Trophoblast cell (in vitro differentiated cells and primary cell): ENCODE results near the gene CHGA.
A peak's percentile ranks its signal among the peaks of the same experiment; 100 is the strongest.

Source experiments
- DNase-seq, 2 donors: peaks; one replicate each; pipeline ENCODE4 v3.0.0-alpha.2; 2016
- H2AFZ ChIP-seq: 2 replicates; pipeline ENCODE4 v1.6.1; 2013; ENCODE audit warnings: low read length, moderate library complexity, mild to moderate bottlenecking; ENCODE audit not compliant: insufficient read depth, poor library complexity
- H2AK5ac ChIP-seq: 2 replicates; pipeline ENCODE4 v1.6.1; 2013; ENCODE audit warnings: mild to moderate bottlenecking, low read length
- H2BK120ac ChIP-seq: 2 replicates; pipeline ENCODE4 v1.6.1; 2013; ENCODE audit warnings: low read length, mild to moderate bottlenecking, moderate library complexity; ENCODE audit not compliant: insufficient read depth, poor library complexity
- H2BK12ac ChIP-seq: 2 replicates; pipeline ENCODE4 v1.6.1; 2013; ENCODE audit warnings: mild to moderate bottlenecking, low read length, moderate library complexity
- H2BK5ac ChIP-seq: 2 replicates; pipeline ENCODE4 v1.6.1; 2013; ENCODE audit warnings: low read length, low read depth, moderate library complexity, mild to moderate bottlenecking; ENCODE audit not compliant: poor library complexity
- H3K14ac ChIP-seq: 2 replicates; pipeline ENCODE4 v1.6.1; 2013; ENCODE audit warnings: mild to moderate bottlenecking, low read length
- H3K18ac ChIP-seq: 2 replicates; pipeline ENCODE4 v1.6.1; 2013; ENCODE audit warnings: mild to moderate bottlenecking, low read length
- H3K23ac ChIP-seq: 2 replicates; pipeline ENCODE4 v1.6.1; 2013; ENCODE audit warnings: low read length
- H3K27ac ChIP-seq: 2 replicates; pipeline ENCODE4 v1.5.1; 2013; ENCODE audit warnings: low read depth, mild to moderate bottlenecking, inconsistent platforms, low read length, moderate library complexity
- H3K27me3 ChIP-seq: 2 replicates; pipeline ENCODE4 v1.6.1; 2013; ENCODE audit warnings: inconsistent platforms, mild to moderate bottlenecking, low read length, moderate library complexity; ENCODE audit not compliant: insufficient read depth
- H3K36me3 ChIP-seq, 2 experiments: 1 replicate in 1 of 2; 2 replicates in 1 of 2; pipeline ENCODE4 v1.6.1; 2013; ENCODE audit warnings: low read length in 2 of 2, mild to moderate bottlenecking in 2 of 2, moderate library complexity in 1 of 2; ENCODE audit not compliant: insufficient read depth in 2 of 2, control insufficient read depth in 1 of 2
- H3K4ac ChIP-seq: 2 replicates; pipeline ENCODE4 v1.6.1; 2013; ENCODE audit warnings: low read depth, mild to moderate bottlenecking, low read length, moderate library complexity
- H3K4me1 ChIP-seq, 2 experiments: 1 replicate in 1 of 2; 2 replicates in 1 of 2; pipeline ENCODE4 v1.6.1; 2013; ENCODE audit warnings: low read length in 2 of 2, mild to moderate bottlenecking in 2 of 2, moderate library complexity in 1 of 2; ENCODE audit not compliant: insufficient read depth in 2 of 2, control insufficient read depth in 1 of 2
- H3K4me2 ChIP-seq: 2 replicates; pipeline ENCODE4 v1.6.1; 2013; ENCODE audit warnings: inconsistent platforms, mild to moderate bottlenecking, low read length, moderate library complexity
- H3K4me3 ChIP-seq: 2 replicates; pipeline ENCODE4 v1.5.1; 2013; ENCODE audit warnings: mild to moderate bottlenecking, low read depth, low read length, inconsistent platforms
- H3K79me1 ChIP-seq: one replicate; pipeline ENCODE4 v1.6.1; 2013; ENCODE audit warnings: low read length
- H3K79me2 ChIP-seq: 2 replicates; pipeline ENCODE4 v1.6.1; 2013; ENCODE audit warnings: low read length, mild to moderate bottlenecking; ENCODE audit not compliant: control insufficient read depth, insufficient read depth, poor library complexity
- H3K9ac ChIP-seq: 2 replicates; pipeline ENCODE4 v1.6.1; 2013; ENCODE audit warnings: mild to moderate bottlenecking, low read length
- H3K9me3 ChIP-seq: 2 replicates; pipeline ENCODE4 v1.6.1; 2013; ENCODE audit warnings: low read depth, mild to moderate bottlenecking, control low read depth, inconsistent platforms, low read length; ENCODE audit not compliant: insufficient read depth
- H4K12ac ChIP-seq: 2 replicates; pipeline ENCODE4 v1.6.1; 2013; ENCODE audit warnings: low read depth, mild to moderate bottlenecking, low read length, moderate library complexity
- H4K8ac ChIP-seq: 2 replicates; pipeline ENCODE4 v1.6.1; 2013; ENCODE audit warnings: low read depth, mild to moderate bottlenecking, low read length, moderate library complexity
- H4K91ac ChIP-seq: one replicate; pipeline ENCODE4 v1.6.1; 2013; ENCODE audit warnings: low read depth, mild to moderate bottlenecking, low read length, moderate library complexity
- WGBS: extraction: QIAGEN DNeasy Blood & Tissue Kit; methylation state at CpG from one replicate; pipeline ENCODE4 v1.1.7; 2013; ENCODE audit warnings: missing lambda C conversion rate; ENCODE audit not compliant: insufficient read length, insufficient coverage; ENCODE audit errors: extremely low coverage; 5-methylcytosine and 5-hydroxymethylcytosine counted together

Gene CHGA

GRCh38 chr14:92925446-92925845, 2.5 kb downstream of the CHGA start:
- no peak overlapping the region for H3K4me2 ChIP-seq
- no peak overlapping the region for H2BK120ac ChIP-seq
- no peak overlapping the region for H3K14ac ChIP-seq
- no peak overlapping the region for H2BK5ac ChIP-seq
- WGBS = no CpG with 5 or more reads among the region's 6 CpGs
- no peak overlapping the region for H2AFZ ChIP-seq
- no peak overlapping the region for H3K4ac ChIP-seq
- no peak for DNase-seq
- no peak overlapping the region for H4K91ac ChIP-seq
- H3K9ac ChIP-seq = no peak overlapping the region
- no peak overlapping the region for H3K27ac ChIP-seq
- no peaks in the 10 kb centered on the region for H3K36me3 ChIP-seq
- H4K8ac ChIP-seq = no peak overlapping the region
- peaks cover 2% of the 10 kb centered on the region for H3K9me3 ChIP-seq
- no peak overlapping the region for H2BK12ac ChIP-seq
- H3K79me1 ChIP-seq = no peaks in the 10 kb centered on the region
- no peak overlapping the region for H4K12ac ChIP-seq
- peaks cover 0 to 5% of the 10 kb centered on the region in 2 experiments for H3K4me1 ChIP-seq
- no peak overlapping the region for H3K18ac ChIP-seq
- no peak overlapping the region for H3K23ac ChIP-seq
- H3K79me2 ChIP-seq = no peaks in the 10 kb centered on the region
- no peaks in the 10 kb centered on the region for H3K27me3 ChIP-seq
- H3K4me3 ChIP-seq = no peak overlapping the region
- H2AK5ac ChIP-seq = no peak overlapping the region

GRCh38 chr14:92926180-92926845, 3.4 kb downstream of the CHGA start:
- H2BK120ac ChIP-seq = no peak overlapping the region
- no peak overlapping the region for H3K23ac ChIP-seq
- H4K8ac ChIP-seq = no peak overlapping the region
- H4K91ac ChIP-seq = no peak overlapping the region
- no peak overlapping the region for H3K9ac ChIP-seq
- H4K12ac ChIP-seq = no peak overlapping the region
- H3K27me3 ChIP-seq = no peaks in the 10 kb centered on the region
- H3K4me3 ChIP-seq = no peak overlapping the region
- peak; percentile 88 to 89 for DNase-seq
- H3K79me1 ChIP-seq = no peaks in the 10 kb centered on the region
- peaks cover 2% of the 10 kb centered on the region for H3K9me3 ChIP-seq
- no peak overlapping the region for H2BK5ac ChIP-seq
- H3K36me3 ChIP-seq = no peaks in the 10 kb centered on the region
- H3K79me2 ChIP-seq = no peaks in the 10 kb centered on the region
- no peak overlapping the region for H3K27ac ChIP-seq
- H3K4me1 ChIP-seq = peaks cover 0 to 5% of the 10 kb centered on the region in 2 experiments
- no peak overlapping the region for H2BK12ac ChIP-seq
- H3K4me2 ChIP-seq = no peak overlapping the region
- H3K4ac ChIP-seq = no peak overlapping the region
- no peak overlapping the region for H2AK5ac ChIP-seq
- WGBS = no CpG with 5 or more reads among the region's 5 CpGs
- no peak overlapping the region for H3K18ac ChIP-seq
- no peak overlapping the region for H2AFZ ChIP-seq
- no peak overlapping the region for H3K14ac ChIP-seq

GRCh38 chr14:92926931-92927330, 4.0 kb downstream of the CHGA start:
- Histone ChIP-seq H3K9ac (no peak overlapping the region), H3K9me3 (peaks cover 2% of the 10 kb centered on the region), H3K18ac (no peak overlapping the region)

GRCh38 chr14:92927349-92928257, 4.7 kb downstream of the CHGA start:
- Histone ChIP-seq H3K23ac (no peak overlapping the region), H4K12ac (no peak overlapping the region), H3K4me2 (no peak overlapping the region), H3K27me3 (no peaks in the 10 kb centered on the region), H4K8ac (no peak overlapping the region), H3K18ac (no peak overlapping the region), H3K27ac (no peak overlapping the region), H3K9me3 (no peaks in the 10 kb centered on the region), H3K4me1 (peaks cover 0 to 5% of the 10 kb centered on the region in 2 experiments), H2BK5ac (no peak overlapping the region), H2BK120ac (no peak overlapping the region), H2AFZ (no peak overlapping the region), H2BK12ac (no peak overlapping the region), H3K4ac (no peak overlapping the region), H3K79me1 (no peaks in the 10 kb centered on the region), H3K9ac (no peak overlapping the region), H3K4me3 (no peak overlapping the region), H4K91ac (no peak overlapping the region), H3K14ac (no peak overlapping the region), H2AK5ac (no peak overlapping the region), H3K36me3 (no peaks in the 10 kb centered on the region), H3K79me2 (no peaks in the 10 kb centered on the region)
- no CpG with 5 or more reads among the region's 14 CpGs for whole genome bisulfite sequencing
- peak; percentile 65 to 86 for DNase-seq

More at GRCh38 chr14:92926931-92927330, 4.0 kb downstream of the CHGA start:
- Histone ChIP-seq H3K27ac (no peak overlapping the region), H2BK120ac (no peak overlapping the region), H3K4me2 (no peak overlapping the region), H3K79me1 (no peaks in the 10 kb centered on the region), H4K8ac (no peak overlapping the region), H2BK5ac (no peak overlapping the region), H3K4me3 (no peak overlapping the region), H3K36me3 (no peaks in the 10 kb centered on the region), H3K27me3 (no peaks in the 10 kb centered on the region), H4K12ac (no peak overlapping the region), H2AFZ (no peak overlapping the region), H2AK5ac (no peak overlapping the region), H3K23ac (no peak overlapping the region), H4K91ac (no peak overlapping the region), H3K14ac (no peak overlapping the region), H3K4ac (no peak overlapping the region), H3K4me1 (peaks cover 0 to 5% of the 10 kb centered on the region in 2 experiments), H3K79me2 (no peaks in the 10 kb centered on the region), H2BK12ac (no peak overlapping the region)
- DNase-seq = peak; percentile 25 to 63
- WGBS = no CpG with 5 or more reads among the region's 3 CpGs
